Measurements from ENCODE around the gene HES5.

Gene HES5

DNA sequence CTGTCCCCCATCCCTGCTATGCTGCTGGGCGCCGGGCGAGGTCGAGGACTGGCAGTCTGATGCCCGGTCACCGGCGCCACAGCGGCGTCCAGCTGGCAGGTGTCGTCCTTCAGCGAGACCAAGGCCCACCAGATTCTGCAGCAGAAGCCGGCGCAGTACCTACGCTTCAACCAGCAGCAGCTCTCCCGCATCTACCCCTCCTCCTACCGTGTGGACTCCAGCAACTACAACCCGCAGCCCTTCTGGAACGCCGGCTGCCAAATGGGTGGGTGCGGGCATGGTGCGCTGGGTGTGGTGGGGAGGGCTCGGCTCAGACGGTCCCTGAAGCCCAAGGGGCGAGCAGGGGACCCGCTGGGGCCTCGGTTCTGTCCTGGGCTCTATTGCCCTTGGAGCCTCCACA, 33.3 kb downstream of the HES5 start:
- Histone ChIP-seq H3K27ac (no peak overlapping the region), H3K4me3 (ENCODE audit: low read depth, low read length) (no peak overlapping the region), H3K9me3 (ENCODE audit: severe bottlenecking) (no peaks in the 10 kb centered on the region)

DNA sequence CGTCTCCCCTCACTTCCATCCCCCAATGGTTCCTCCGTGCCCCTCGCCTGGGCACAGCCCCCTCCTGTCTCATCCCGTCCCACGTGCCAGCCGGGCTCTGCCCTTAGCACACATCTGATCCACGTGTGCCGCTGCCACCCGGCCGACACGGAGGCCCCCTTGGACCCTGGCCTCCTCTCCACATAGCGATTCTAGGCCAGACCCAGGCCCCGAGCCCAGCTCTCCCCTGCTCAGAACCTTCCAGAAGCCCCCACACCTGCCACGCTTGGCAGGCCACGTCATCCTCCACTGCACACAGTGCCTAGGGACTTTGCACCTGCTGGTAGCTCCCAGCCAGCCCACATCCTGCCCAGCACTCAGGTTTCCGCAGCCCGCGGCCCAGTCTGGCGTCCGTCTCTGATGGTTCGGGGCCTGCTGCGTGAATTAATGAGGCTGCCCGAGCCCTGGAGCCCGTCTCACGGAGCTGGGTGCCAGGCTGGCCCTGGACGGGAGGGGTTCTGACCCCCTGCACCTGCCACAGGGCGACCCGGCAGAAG, 33.9 kb downstream of the HES5 start:
- no peak for TF ChIP-seq CTCF (IDR thresholded peaks at IDR 0.05; ENCODE audit: low read depth, low read length)
- DNase-seq, result no peak
- Histone ChIP-seq H3K9me3 (ENCODE audit: severe bottlenecking) (no peaks in the 10 kb centered on the region), H3K4me3 (ENCODE audit: low read depth, low read length) (no peak overlapping the region), H3K27me3 (ENCODE audit: insufficient read depth, low read depth, severe bottlenecking) (no peaks in the 10 kb centered on the region), H3K36me3 (peaks cover 79% of the 10 kb centered on the region), H3K27ac (no peak overlapping the region)

More for the DNA sequence above, 33.3 kb downstream of the HES5 start:
- Histone ChIP-seq H3K36me3 (peaks cover 80% of the 10 kb centered on the region), H3K27me3 (ENCODE audit: insufficient read depth, low read depth, severe bottlenecking) (no peaks in the 10 kb centered on the region)
- no peak for TF ChIP-seq CTCF (IDR thresholded peaks at IDR 0.05; ENCODE audit: low read depth, low read length)
- no peak for DNase-seq

GRCh38 chr1:2495546-2495945, 34.5 kb downstream of the HES5 start:
- H3K4me3 ChIP-seq (ENCODE audit: low read depth, low read length), result no peak overlapping the region
- peaks cover 82% of the 10 kb centered on the region for H3K36me3 ChIP-seq
- no peak overlapping the region for H3K27ac ChIP-seq
- DNase-seq, result no peak
- no peaks in the 10 kb centered on the region for H3K9me3 ChIP-seq (ENCODE audit: severe bottlenecking)
- no peak for TF ChIP-seq CTCF (IDR thresholded peaks at IDR 0.05; ENCODE audit: low read depth, low read length)
- no peaks in the 10 kb centered on the region for H3K27me3 ChIP-seq (ENCODE audit: insufficient read depth, low read depth, severe bottlenecking)

DNA sequence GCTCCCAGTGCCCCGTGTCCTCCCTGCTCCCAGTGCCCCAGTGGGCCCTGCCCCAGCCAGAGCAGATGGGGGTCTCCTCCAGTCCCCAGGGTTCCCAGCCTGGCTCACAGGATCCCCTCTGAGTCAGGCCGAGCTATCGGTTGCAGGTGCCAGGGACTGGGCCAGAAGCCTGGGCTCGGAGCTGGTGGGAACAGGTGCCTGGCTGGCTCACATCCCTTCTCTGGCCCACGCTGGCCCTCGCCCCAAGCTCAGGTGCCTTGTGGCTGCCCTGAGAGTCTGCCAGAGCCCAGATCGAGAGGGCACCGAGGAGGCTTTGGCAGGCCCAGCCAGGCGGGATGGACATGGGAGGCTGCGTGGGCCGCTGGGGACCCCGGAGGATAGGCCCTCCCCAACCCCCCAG, 35.0 kb downstream of the HES5 start:
- no peaks in the 10 kb centered on the region for H3K9me3 ChIP-seq (ENCODE audit: severe bottlenecking)
- DNase-seq, result no peak
- peaks cover 82% of the 10 kb centered on the region for H3K36me3 ChIP-seq
- TF ChIP-seq CTCF (IDR thresholded peaks at IDR 0.05; ENCODE audit: low read depth, low read length), result no peak
- H3K4me3 ChIP-seq (ENCODE audit: low read depth, low read length), result no peak overlapping the region
- H3K27me3 ChIP-seq (ENCODE audit: insufficient read depth, low read depth, severe bottlenecking), result no peaks in the 10 kb centered on the region
- no peak overlapping the region; the same call in 1 of the 2 replicates for H3K27ac ChIP-seq

- Histone ChIP-seq H3K27me3 (ENCODE audit: insufficient read depth, low read depth, severe bottlenecking) (no peaks in the 10 kb centered on the region), H3K27ac (no peak overlapping the region; the same call in 1 of the 2 replicates)
- TF ChIP-seq CTCF (IDR thresholded peaks at IDR 0.05; ENCODE audit: low read depth, low read length), result no peak
Measured at GRCh38 chr1:2494323-2494693, 35.8 kb downstream of the HES5 start.

DNA sequence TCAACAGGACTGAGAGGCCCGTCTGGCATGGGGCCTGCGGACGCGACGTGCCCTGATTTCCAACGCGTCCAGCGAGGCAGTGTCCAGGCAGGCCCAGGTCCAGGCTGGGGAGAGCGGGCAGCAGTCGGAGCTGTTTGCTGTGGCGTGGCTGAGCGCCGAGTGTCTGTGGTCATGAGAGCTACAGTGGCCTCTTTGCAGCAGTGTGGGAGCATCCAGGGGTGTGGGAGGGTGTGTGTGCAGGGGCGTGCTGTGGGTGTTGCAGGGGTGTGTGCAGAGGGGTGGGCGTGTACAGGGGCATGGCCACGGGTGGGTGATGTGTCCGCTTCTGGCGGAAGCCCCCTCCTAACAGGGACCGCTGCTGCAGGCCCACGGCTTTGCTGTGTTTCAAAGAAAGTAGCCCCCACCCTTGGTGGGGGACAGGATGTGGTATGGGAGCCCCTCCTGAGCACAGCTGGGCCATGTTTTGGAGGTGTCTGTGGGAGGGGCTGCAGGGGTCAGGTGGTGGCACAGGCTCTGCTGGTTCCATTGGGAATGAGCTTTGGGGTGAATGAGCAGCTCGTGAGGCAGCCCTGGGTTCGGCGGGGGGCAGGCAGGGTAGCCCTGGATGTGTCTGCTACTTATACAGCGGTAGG, 36.3 kb downstream of the HES5 start:
- TF ChIP-seq CTCF (IDR thresholded peaks at IDR 0.05; ENCODE audit: low read depth, low read length), result no peak
- DNase-seq, result no peak
- H3K9me3 ChIP-seq (ENCODE audit: severe bottlenecking), result no peaks in the 10 kb centered on the region
- H3K27me3 ChIP-seq (ENCODE audit: insufficient read depth, low read depth, severe bottlenecking), result no peaks in the 10 kb centered on the region
- no peak overlapping the region for H3K27ac ChIP-seq
- peaks cover 82% of the 10 kb centered on the region for H3K36me3 ChIP-seq
- no peak overlapping the region for H3K4me3 ChIP-seq (ENCODE audit: low read depth, low read length)

More at GRCh38 chr1:2494323-2494693, 35.8 kb downstream of the HES5 start:
- Histone ChIP-seq H3K9me3 (ENCODE audit: severe bottlenecking) (no peaks in the 10 kb centered on the region), H3K4me3 (ENCODE audit: low read depth, low read length) (no peak overlapping the region), H3K36me3 (peaks cover 82% of the 10 kb centered on the region)
- no peak for DNase-seq

All from WERI-Rb-1 (cell line).